Osteocyte (in vitro differentiated cells): ENCODE results near the gene ATP2A3. TPM values are rescaled to one million over a fixed set of nuclear protein-coding genes. Genes with fewer than 3 reads are reported as not detected.

Experiments used
- DNase-seq: peaks from one replicate; pipeline ENCODE4 v3.0.0; 2021; ENCODE audit warnings: mixed read lengths; ENCODE audit not compliant: unreplicated experiment; ENCODE audit errors: extremely low spot score
- H3K27ac Mint-ChIP-seq: one replicate; pipeline ENCODE4 v1.8.0; 2021; ENCODE audit warnings: mild to moderate bottlenecking, mixed read lengths; ENCODE audit not compliant: unreplicated experiment
- H3K27me3 Mint-ChIP-seq: one replicate; pipeline ENCODE4 v1.8.0; 2021; ENCODE audit warnings: mixed read lengths; ENCODE audit not compliant: unreplicated experiment
- H3K36me3 Mint-ChIP-seq: one replicate; pipeline ENCODE4 v1.8.0; 2021; ENCODE audit warnings: mixed read lengths; ENCODE audit not compliant: unreplicated experiment
- H3K4me1 Mint-ChIP-seq: one replicate; pipeline ENCODE4 v1.8.0; 2021; ENCODE audit warnings: mixed read lengths; ENCODE audit not compliant: unreplicated experiment
- H3K4me3 Mint-ChIP-seq: one replicate; pipeline ENCODE4 v1.8.0; 2021; ENCODE audit warnings: mild to moderate bottlenecking, moderate library complexity, mixed read lengths; ENCODE audit not compliant: unreplicated experiment
- H3K9me3 Mint-ChIP-seq: one replicate; pipeline ENCODE4 v1.8.0; 2021; ENCODE audit warnings: mixed read lengths; ENCODE audit not compliant: unreplicated experiment
- long read RNA-seq: library from polyadenylated mRNA; unstranded; transcript quantifications from one replicate; pipeline ENCODE4 v2.0.0, GENCODE V29; 2021
- total RNA-seq: library from RNA; stranded (reverse); gene quantifications from 2 replicates; pipeline ENCODE4 v1.2.1, GENCODE V29; 2021
- TF ChIP-seq, protein P1 (sequence below): fragments of 200-600 bp; sonication (generic); IDR thresholded peaks from 2 replicates; pipeline ENCODE4 v1.5.0; 2021; ENCODE audit warnings: antibody characterized with exemption, mild to moderate bottlenecking, moderate library complexity

Gene ATP2A3
- total RNA-seq = not detected in 2 replicates
- long read RNA-seq = 0 reads

DNA sequence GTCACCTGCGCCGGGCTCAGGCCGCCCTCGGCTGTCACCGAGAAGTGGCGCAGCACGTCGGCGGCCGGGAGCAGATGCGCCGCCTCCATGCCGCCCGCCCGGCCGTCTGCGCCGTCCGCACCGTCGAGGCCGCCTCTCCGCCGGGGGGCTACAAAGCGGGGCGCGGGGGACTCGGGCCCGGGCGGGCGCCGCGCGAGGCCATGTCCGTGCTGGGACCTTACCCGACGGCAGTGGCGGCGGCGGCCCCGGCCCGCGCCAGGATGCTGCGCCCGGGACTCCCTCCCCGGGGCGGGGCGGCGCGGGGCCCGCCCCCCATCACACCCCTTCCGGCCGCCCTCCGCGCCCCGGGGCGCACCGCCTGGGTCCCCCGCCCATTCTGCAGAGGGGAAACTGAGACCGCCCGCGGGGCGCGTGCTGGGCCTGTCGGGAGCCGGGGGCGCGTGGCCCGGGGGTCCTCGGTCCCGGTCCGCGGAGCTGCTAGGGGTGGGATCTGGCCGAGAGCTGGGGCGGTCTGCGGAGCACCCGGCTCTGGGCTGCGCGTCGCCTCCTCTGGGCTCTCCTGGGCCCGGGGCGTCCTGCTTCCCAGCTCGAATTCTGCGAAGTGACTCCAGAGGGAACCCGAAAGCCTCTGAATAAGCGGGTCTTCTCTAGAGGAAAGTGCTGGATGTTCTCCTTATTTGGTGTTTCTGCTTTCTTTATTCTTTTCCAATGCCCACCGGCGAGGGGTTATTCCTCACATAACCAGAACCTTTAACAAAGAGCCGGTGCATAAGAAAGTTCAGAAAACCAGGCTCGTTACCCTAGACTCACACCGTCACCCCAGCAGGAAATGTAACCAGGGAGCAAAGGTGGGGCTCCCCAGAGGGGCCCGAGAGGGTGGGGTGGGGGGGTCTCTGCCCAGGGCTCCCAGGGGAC lies at the start of gene ATP2A3:
Gene ATP2A3, minus strand, starts transcription at position 235 of the 915 bp plus-strand sequence. Its CDS starts 146 bp downstream, at position 89.
- H3K36me3 Mint-ChIP-seq = no peaks in the 10 kb centered on the region
- H3K4me3 Mint-ChIP-seq = peak within 1 kb of the TSS; percentile 63
- peaks cover 47% of the 10 kb centered on the region for H3K27me3 Mint-ChIP-seq

DNA sequence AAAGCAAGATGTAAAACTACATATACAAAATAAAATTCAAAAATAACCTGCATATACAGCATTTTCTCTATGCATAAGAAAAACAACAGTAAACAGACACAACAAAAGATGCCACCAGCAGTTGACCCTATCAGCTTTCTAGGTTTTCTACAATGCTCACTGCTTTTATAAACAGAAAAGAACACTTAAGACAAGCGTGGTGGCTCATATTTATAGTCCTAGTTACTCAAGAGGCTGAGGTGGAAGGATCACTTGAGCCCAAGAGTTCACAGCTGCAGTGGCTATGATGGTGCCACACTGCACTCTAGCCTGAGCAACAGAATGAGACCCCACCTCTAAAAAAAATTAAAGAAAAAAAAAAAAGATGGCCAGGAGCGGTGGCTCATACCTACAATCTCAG lies 46.5 kb upstream of the ATP2A3 start:
- Mint-ChIP-seq H3K36me3 (peaks cover 55% of the 10 kb centered on the region), H3K4me1 (peaks cover 7% of the 10 kb centered on the region), H3K4me3 (no peak overlapping the region), H3K27me3 (no peaks in the 10 kb centered on the region), H3K9me3 (no peaks in the 10 kb centered on the region), H3K27ac (no peak overlapping the region)
- TF ChIP-seq, protein P1, sequence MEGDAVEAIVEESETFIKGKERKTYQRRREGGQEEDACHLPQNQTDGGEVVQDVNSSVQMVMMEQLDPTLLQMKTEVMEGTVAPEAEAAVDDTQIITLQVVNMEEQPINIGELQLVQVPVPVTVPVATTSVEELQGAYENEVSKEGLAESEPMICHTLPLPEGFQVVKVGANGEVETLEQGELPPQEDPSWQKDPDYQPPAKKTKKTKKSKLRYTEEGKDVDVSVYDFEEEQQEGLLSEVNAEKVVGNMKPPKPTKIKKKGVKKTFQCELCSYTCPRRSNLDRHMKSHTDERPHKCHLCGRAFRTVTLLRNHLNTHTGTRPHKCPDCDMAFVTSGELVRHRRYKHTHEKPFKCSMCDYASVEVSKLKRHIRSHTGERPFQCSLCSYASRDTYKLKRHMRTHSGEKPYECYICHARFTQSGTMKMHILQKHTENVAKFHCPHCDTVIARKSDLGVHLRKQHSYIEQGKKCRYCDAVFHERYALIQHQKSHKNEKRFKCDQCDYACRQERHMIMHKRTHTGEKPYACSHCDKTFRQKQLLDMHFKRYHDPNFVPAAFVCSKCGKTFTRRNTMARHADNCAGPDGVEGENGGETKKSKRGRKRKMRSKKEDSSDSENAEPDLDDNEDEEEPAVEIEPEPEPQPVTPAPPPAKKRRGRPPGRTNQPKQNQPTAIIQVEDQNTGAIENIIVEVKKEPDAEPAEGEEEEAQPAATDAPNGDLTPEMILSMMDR = no peak
- no peak for DNase-seq

More for the DNA sequence above, at the start of gene ATP2A3:
- H3K27ac Mint-ChIP-seq = no peak within 1 kb of the TSS
- TF ChIP-seq, protein P1 = no peak
- peaks cover 20% of the 10 kb centered on the region for H3K4me1 Mint-ChIP-seq
- no peak for DNase-seq
- no peaks in the 10 kb centered on the region for H3K9me3 Mint-ChIP-seq

DNA sequence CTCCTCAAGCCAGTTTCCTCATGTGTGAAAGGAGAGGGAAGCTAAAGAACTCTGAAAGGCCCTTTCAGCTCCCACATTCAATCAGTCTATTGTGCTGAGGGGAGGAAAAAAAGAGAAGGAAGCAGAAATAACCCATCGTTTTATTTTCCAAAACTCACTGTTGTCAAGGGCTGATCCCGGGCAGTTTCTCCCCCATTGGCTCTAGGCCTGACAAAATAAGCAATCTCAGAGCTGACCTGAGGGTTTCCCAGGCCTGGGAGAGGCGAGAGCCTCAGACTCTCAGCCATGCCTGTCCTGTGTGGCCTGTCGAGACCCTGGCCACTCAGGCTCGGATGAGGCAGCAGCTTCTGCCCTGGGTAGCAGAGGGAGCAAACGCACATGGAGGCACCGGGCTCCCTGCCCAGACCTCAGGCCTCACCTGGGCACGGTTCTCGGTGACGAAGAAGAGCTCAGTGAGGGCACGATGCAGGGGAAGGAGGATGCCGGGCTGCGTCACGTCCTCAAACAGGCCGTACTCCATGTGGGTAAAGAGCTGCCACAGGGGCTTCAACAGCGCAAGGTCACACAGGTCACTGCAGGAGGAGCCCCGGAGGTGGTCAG lies 45.0 kb upstream of the ATP2A3 start:
- DNase-seq = no peak
- Mint-ChIP-seq H3K4me3 (no peak overlapping the region), H3K4me1 (peaks cover 7% of the 10 kb centered on the region), H3K36me3 (peaks cover 46% of the 10 kb centered on the region), H3K27ac (no peak overlapping the region), H3K27me3 (no peaks in the 10 kb centered on the region), H3K9me3 (no peaks in the 10 kb centered on the region)
- TF ChIP-seq, protein P1 = no peak

DNA sequence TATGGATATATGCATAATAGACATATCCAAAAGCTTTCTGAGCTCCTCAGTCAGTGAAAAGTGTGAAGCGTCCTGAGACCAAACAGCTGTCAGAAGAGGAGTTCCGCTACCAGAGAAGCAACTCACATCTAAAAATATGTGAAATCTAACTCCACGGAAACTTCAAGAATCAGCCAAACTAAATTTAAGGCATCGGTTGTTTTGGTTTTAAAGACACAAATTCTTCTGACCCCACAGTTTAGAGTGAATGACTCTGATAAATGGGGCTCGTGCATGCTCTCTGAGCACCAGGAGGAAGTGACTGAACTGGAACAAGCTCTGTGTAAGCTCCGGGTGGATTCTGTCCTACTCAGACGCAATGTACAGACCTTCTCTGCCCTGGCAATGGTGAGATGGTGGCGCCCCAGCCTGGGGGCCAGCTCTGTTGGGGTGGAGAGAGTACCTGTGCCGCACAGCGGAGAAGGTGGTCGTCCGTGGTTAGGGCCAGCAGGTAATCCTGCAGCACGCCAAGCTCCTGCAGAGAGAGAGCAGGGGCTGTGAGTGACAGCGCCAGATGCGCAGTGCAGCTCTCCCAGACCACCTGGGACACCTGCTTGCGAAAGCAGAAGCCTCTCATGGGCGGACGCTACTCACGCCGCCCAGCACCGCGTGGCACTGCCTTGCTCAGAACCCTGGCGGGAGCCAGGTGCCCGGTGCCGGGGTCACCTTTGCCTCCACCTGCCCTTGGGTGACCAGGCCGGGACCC lies 44.4 kb upstream of the ATP2A3 start:
- H3K27ac Mint-ChIP-seq = no peak overlapping the region
- H3K27me3 Mint-ChIP-seq = no peaks in the 10 kb centered on the region
- peaks cover 40% of the 10 kb centered on the region for H3K36me3 Mint-ChIP-seq

More for the DNA sequence above, 44.4 kb upstream of the ATP2A3 start:
- no peak overlapping the region for H3K4me3 Mint-ChIP-seq
- H3K4me1 Mint-ChIP-seq = peaks cover 7% of the 10 kb centered on the region
- DNase-seq = no peak
- TF ChIP-seq, protein P1 = no peak
- no peaks in the 10 kb centered on the region for H3K9me3 Mint-ChIP-seq
